Measurements from ENCODE around the gene MXRA7.

The MXRA7 gene

DNA sequence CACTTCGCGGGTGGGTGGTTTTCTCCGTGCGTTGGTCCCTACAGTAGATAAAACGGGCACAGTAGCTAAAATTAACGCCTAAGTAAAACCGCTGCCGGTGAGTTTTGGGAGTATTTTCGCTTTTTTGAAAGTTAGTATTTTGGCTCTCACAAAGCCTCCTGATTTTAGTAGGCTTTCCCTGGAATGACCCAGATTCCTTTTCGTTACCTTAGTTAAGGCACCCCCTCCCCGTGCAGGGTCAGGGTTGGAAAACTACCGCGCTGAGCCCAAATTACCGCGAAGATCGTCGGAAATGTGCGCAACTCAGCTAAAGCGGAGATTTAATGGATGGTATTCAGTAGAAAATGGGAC is 38.9 kb downstream of the MXRA7 start:
- Histone ChIP-seq H3K4me1 (ENCODE audit: control insufficient read depth, insufficient read depth, low read length) (peaks cover 36% of the 10 kb centered on the region), H3K27ac (ENCODE audit: extremely low read depth, low read depth, low read length) (peak overlapping the region; percentile 69), H3K4me3 (ENCODE audit: low read depth, low read length) (peak overlapping the region; percentile 71), H3K9me3 (ENCODE audit: control insufficient read depth, insufficient read depth, low read depth, low read length) (no peaks in the 10 kb centered on the region), H3K36me3 (ENCODE audit: control insufficient read depth in 2 of 2, insufficient read depth in 1 of 2, low read length in 2 of 2) (peaks cover 0 to 8% of the 10 kb centered on the region in 2 experiments; a peak in 2 of 3 replicates)
- ChIA-PET POLR2A (interaction anchor here (0.5 to 2.4 kb wide), 23 partner anchors 9 to 130 kb away, joined by 3 to 16 read pairs (median 7); partner anchors contain the start of genes JMJD6, METTL23, MFSD11 and MXRA7), CTCF (interaction anchor here (0.6 to 2.7 kb wide), 10 partner anchors 9 to 429 kb away, joined by 3 to 28 read pairs (median 4); no protein-coding TSS in a partner anchor)
- TF ChIP-seq ZNF639 (tag by site-specific recombination; IDR thresholded peaks at IDR 0.05), result peak; percentile 45; the same call in 1 of the 2 replicates
- TF ChIP-seq GFI1B (tag by site-specific recombination; IDR thresholded peaks at IDR 0.05), result no peak
- no peak for TF ChIP-seq MYNN (tag by site-specific recombination; IDR thresholded peaks at IDR 0.05; ENCODE audit: borderline replicate concordance)
- no peak; the same call in 1 of the 2 replicates for TF ChIP-seq ZNF501 (tag by site-specific recombination; IDR thresholded peaks at IDR 0.05)
- peak; percentile 95 for TF ChIP-seq ZNF335 (tag by site-specific recombination; conservative IDR thresholded peaks at IDR 0.05)
- 0 out of 2 replicates have a peak, but pooled peaks have one; percentile 48 for TF ChIP-seq TRIM28 (IDR thresholded peaks at IDR 0.05; ENCODE audit: borderline replicate concordance, low read length)
- peak; percentile 71; the same call in 1 of the 2 replicates for TF ChIP-seq ZNF664 (tag by site-specific recombination; IDR thresholded peaks at IDR 0.05)
- peak; percentile 24; the same call in 1 of the 2 replicates for TF ChIP-seq SP3 (tag by site-specific recombination; IDR thresholded peaks at IDR 0.05)
- peak; percentile 77 for TF ChIP-seq ZNF184 (tag by site-specific recombination; IDR thresholded peaks at IDR 0.05)
- TF ChIP-seq ZNF561 (tag by site-specific recombination; IDR thresholded peaks at IDR 0.05; ENCODE audit: borderline replicate concordance), result 0 out of 2 replicates have a peak, but pooled peaks have one; percentile 14
- TF ChIP-seq ZNF146 (tag by site-specific recombination; IDR thresholded peaks at IDR 0.05), result no peak
- TF ChIP-seq, protein P1, sequence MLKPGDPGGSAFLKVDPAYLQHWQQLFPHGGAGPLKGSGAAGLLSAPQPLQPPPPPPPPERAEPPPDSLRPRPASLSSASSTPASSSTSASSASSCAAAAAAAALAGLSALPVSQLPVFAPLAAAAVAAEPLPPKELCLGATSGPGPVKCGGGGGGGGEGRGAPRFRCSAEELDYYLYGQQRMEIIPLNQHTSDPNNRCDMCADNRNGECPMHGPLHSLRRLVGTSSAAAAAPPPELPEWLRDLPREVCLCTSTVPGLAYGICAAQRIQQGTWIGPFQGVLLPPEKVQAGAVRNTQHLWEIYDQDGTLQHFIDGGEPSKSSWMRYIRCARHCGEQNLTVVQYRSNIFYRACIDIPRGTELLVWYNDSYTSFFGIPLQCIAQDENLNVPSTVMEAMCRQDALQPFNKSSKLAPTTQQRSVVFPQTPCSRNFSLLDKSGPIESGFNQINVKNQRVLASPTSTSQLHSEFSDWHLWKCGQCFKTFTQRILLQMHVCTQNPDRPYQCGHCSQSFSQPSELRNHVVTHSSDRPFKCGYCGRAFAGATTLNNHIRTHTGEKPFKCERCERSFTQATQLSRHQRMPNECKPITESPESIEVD (tag by site-specific recombination; IDR thresholded peaks at IDR 0.05), result peak; percentile 56
- peak; percentile 58 for TF ChIP-seq ZBTB8A (tag by site-specific recombination; IDR thresholded peaks at IDR 0.05)
- TF ChIP-seq ZNF114 (tag by site-specific recombination; IDR thresholded peaks at IDR 0.05), result no peak
- TF ChIP-seq KLF8 (tag by site-specific recombination; IDR thresholded peaks at IDR 0.05), result 0 out of 2 replicates have a peak, but pooled peaks have one; percentile 1
- peak; percentile 98 for TF ChIP-seq PRDM1 (tag by site-specific recombination; IDR thresholded peaks at IDR 0.05)
- no peak for TF ChIP-seq ZBTB1 (tag by site-specific recombination; IDR thresholded peaks at IDR 0.05)
- 0 out of 2 replicates have a peak, but pooled peaks have one; percentile 22 for TF ChIP-seq ZNF692 (tag by site-specific recombination; IDR thresholded peaks at IDR 0.05)
- no peak for TF ChIP-seq ZFP41 (tag by site-specific recombination; IDR thresholded peaks at IDR 0.05; ENCODE audit: borderline replicate concordance)
- peak; percentile 91 for TF ChIP-seq OSR2 (tag by site-specific recombination; IDR thresholded peaks at IDR 0.05)
- peak; percentile 77 for TF ChIP-seq ZNF660 (tag by site-specific recombination; IDR thresholded peaks at IDR 0.05)
- peak; percentile 9; the same call in 1 of the 2 replicates for TF ChIP-seq ZXDB (tag by site-specific recombination; IDR thresholded peaks at IDR 0.05)
- 0 out of 2 replicates have a peak, but pooled peaks have one; percentile 22 for TF ChIP-seq ZNF558 (tag by site-specific recombination; IDR thresholded peaks at IDR 0.05)
- TF ChIP-seq PATZ1 (tag by site-specific recombination; IDR thresholded peaks at IDR 0.05), result no peak
- TF ChIP-seq ZBTB48 (tag by site-specific recombination; IDR thresholded peaks at IDR 0.05), result peak; percentile 53; the same call in 1 of the 2 replicates
- TF ChIP-seq, protein P2, sequence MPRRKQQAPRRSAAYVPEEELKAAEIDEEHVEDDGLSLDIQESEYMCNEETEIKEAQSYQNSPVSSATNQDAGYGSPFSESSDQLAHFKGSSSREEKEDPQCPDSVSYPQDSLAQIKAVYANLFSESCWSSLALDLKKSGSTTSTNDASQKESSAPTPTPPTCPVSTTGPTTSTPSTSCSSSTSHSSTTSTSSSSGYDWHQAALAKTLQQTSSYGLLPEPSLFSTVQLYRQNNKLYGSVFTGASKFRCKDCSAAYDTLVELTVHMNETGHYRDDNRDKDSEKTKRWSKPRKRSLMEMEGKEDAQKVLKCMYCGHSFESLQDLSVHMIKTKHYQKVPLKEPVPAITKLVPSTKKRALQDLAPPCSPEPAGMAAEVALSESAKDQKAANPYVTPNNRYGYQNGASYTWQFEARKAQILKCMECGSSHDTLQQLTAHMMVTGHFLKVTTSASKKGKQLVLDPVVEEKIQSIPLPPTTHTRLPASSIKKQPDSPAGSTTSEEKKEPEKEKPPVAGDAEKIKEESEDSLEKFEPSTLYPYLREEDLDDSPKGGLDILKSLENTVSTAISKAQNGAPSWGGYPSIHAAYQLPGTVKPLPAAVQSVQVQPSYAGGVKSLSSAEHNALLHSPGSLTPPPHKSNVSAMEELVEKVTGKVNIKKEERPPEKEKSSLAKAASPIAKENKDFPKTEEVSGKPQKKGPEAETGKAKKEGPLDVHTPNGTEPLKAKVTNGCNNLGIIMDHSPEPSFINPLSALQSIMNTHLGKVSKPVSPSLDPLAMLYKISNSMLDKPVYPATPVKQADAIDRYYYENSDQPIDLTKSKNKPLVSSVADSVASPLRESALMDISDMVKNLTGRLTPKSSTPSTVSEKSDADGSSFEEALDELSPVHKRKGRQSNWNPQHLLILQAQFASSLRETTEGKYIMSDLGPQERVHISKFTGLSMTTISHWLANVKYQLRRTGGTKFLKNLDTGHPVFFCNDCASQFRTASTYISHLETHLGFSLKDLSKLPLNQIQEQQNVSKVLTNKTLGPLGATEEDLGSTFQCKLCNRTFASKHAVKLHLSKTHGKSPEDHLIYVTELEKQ (tag by site-specific recombination; IDR thresholded peaks at IDR 0.05; ENCODE audit: borderline replicate concordance), result no peak
- peak; percentile 70; the same call in 1 of the 2 replicates for TF ChIP-seq KLF10 (tag by site-specific recombination; IDR thresholded peaks at IDR 0.05)
- no peak for TF ChIP-seq ZNF776 (tag by site-specific recombination; IDR thresholded peaks at IDR 0.05; ENCODE audit: borderline replicate concordance)

All from HEK293 (cell line).